Mucosa of gallbladder (tissue), 1 donor: Measurements from ENCODE around the gene MRAS. TPM values are rescaled to one million over a fixed set of nuclear protein-coding genes. Genes with fewer than 3 reads are reported as not detected.

Experiments used
- DNase-seq: peaks from one replicate; pipeline ENCODE4 v3.0.0-alpha.2; 2020; ENCODE audit warnings: low spot score
- total RNA-seq: library from RNA; stranded (reverse); gene quantifications from one replicate; pipeline ENCODE4 v1.2.1, GENCODE V29; 2021
- donor health status: DM: no; HTN: no; CAD: no.

Gene MRAS
- total RNA-seq, result 31.7 TPM

GRCh38 chr3:138347960-138348753, at the start of gene MRAS:
MRAS (plus strand) TSS chr3:138348579; CDS start chr3:138372884, 24,305 bp downstream.
- peak; percentile 65 for DNase-seq

GRCh38 chr3:138300647-138301046, 47.7 kb upstream of the MRAS start:
- no peak for DNase-seq

- no peak for DNase-seq
Observed at GRCh38 chr3:138303474-138303873, 44.9 kb upstream of the MRAS start.

GRCh38 chr3:138307899-138308298, 40.5 kb upstream of the MRAS start:
- DNase-seq, result no peak

- no peak for DNase-seq
Observed at GRCh38 chr3:138308783-138309182, 39.6 kb upstream of the MRAS start.

GRCh38 chr3:138310494-138310893, 37.9 kb upstream of the MRAS start:
- no peak for DNase-seq

GRCh38 chr3:138314751-138315150, 33.6 kb upstream of the MRAS start:
- no peak for DNase-seq

GRCh38 chr3:138317687-138318086, 30.7 kb upstream of the MRAS start:
- no peak for DNase-seq

GRCh38 chr3:138323971-138324370, 24.4 kb upstream of the MRAS start:
- no peak for DNase-seq

GRCh38 chr3:138325990-138326389, 22.4 kb upstream of the MRAS start:
- DNase-seq, result no peak

- no peak for DNase-seq
Observed at GRCh38 chr3:138326866-138327595, 21.3 kb upstream of the MRAS start.

- no peak for DNase-seq
Observed at GRCh38 chr3:138327831-138328230, 20.5 kb upstream of the MRAS start.

GRCh38 chr3:138328341-138328740, 20.0 kb upstream of the MRAS start:
- no peak for DNase-seq

- peak; percentile 89 for DNase-seq
Observed at GRCh38 chr3:138329127-138329983, 19.0 kb upstream of the MRAS start, which contains the start of gene NME9. NME9 (minus strand) TSS chr3:138329851; CDS start chr3:138329335, 516 bp downstream.

- no peak for DNase-seq
Observed at GRCh38 chr3:138329984-138330293, 18.4 kb upstream of the MRAS start.

- no peak for DNase-seq
Observed at GRCh38 chr3:138331143-138331894, 17.1 kb upstream of the MRAS start.

- DNase-seq, result no peak
Observed at GRCh38 chr3:138332472-138333073, 15.8 kb upstream of the MRAS start.

GRCh38 chr3:138334608-138335007, 13.8 kb upstream of the MRAS start:
- no peak for DNase-seq

GRCh38 chr3:138336454-138336999, 11.9 kb upstream of the MRAS start:
- no peak for DNase-seq

- DNase-seq, result no peak
Observed at GRCh38 chr3:138338244-138338643, 10.1 kb upstream of the MRAS start.

- DNase-seq, result no peak
Observed at GRCh38 chr3:138338811-138339210, 9.6 kb upstream of the MRAS start.
